GM11168 (cell line): Measurements from ENCODE around the gene PAFAH1B2.
"Not testable (repeated sequence)": the region's sequence is repeated elsewhere in the genome, so short reads cannot be mapped to it uniquely, and the experiment has no call there.

Source experiments
- in situ Hi-C: fragments of 300-500 bp; cut with MboI; formaldehyde crosslinking; loops from one replicate; pipeline ENCODE4 v1.12.0; 2022; ENCODE audit warnings: low sequenced_read_pairs; ENCODE audit not compliant: unreplicated experiment

The PAFAH1B2 gene

DNA sequence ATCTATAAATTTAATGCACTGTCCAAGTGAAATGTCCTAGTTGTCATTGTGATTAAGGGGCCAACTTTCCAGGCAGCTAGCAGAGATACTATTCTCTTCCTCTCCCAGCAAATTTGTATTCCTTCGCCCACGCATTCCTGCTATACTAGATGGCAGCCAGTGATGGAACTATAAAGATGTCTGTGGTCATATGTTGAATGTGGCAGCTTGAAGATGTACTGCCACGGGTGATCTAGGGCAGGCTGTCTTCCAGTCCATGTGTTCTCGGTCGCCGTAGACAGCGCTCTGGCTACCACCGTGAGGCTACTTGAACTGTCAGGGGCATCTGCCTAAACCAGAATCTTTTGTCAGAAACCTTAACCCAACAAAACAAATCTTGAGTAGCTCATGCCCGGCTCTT is 26.1 kb downstream of the PAFAH1B2 start:
- in situ Hi-C loops: no loop called here

DNA sequence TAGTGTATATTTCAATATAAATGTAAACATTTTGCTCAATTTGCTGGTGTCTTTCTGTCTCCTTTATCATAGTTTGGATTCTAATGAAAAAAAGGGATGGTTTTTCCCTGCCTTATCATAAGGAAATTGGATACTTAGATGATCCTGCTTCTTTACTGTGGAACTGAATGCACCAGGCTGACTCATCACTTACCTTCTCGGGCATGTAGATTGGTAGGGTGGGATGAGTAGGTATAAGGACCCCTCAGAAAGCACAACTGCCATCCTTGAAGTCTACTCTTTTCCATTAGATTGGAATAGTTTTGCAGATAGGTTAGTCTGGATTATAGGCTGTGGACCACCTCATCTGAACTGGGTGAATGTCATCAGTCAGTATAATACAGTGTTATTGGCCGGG is 26.9 kb downstream of the PAFAH1B2 start:
- in situ Hi-C loops: no loop called here

DNA sequence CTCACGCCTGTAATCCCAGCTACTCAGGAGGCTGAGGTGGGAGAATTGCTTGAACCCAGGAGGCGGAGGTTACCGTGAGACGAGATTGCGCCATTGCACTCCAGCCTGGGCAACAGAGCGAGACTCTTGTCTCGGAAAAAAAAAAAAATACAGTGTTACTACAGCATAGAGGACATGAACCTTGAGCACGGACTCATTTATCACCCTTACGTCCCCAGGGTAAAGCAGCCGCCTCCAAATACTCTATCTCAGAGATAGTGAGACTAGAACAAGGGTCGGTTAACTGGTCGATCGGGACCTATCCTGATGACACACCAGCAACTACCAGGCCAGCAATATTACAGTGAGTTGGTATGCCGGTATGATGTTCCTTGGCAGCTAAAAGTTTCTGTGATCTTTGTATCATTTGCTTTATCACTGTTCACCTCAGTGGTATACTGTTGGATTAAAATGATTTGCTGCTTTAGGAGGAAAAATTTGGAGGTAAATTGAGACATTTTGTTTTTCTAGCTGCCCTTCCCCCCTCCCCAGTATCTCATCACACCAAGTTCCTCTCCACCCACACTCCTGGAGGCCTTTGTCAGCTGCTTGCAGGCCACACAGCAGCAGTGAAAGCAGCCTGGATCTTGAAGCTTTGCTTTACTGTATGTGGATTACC is 27.4 kb downstream of the PAFAH1B2 start:
- in situ Hi-C loops: no loop called here

DNA sequence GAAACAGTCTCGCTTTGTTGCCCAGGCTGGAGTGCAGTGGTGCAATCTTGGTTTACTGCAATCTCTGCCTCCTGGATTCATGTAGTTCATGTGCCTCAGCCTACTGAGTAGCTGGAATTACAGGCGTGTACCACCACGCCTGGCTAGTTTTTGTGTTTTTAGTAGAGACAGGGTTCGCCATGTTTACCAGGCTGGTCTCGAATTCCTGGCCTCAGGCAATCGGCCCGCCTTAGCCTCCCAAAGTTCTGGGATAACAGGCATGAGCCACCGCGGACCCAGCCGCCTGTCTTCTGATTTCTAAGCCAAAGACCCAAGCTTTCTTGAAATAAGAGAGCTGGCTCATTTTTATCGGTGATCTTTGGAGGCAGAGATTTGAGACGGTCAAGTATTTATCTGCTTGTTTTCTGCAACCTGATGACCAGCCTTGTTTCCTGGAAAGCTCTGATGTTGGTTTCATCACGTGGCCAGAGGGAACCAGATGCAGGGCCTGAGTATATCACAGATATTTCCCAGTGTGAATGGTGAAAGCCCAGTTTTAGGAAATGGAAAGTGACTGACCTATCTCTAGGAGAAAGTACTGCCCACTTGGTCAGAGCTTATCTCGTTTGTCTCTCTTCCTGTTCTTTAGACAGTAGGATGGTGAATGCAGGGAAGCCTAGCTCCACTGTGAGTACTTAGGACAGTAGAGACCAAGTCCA is 28.8 kb downstream of the PAFAH1B2 start:
- in situ Hi-C loops: no loop called here

DNA sequence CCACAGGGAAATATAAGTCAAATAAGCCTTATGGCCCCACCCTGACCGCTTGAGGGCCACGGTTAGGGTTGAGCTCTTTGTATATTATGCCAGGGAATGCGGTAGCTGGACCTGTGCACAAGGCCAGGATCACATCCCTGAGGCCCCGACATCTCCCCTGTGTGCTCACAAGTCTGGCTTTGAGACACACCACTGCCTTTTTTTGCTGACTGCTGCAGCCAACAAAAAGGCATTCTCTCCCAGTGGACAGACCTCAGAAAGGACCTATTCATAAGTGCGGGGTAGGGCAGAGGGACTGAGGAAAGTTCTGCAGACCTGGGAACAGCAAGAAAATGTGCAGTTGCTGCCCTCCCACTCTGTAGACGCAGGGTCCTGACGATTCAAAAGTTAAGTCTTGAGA is 31.0 kb downstream of the PAFAH1B2 start:
- in situ Hi-C loops: no loop called here

DNA sequence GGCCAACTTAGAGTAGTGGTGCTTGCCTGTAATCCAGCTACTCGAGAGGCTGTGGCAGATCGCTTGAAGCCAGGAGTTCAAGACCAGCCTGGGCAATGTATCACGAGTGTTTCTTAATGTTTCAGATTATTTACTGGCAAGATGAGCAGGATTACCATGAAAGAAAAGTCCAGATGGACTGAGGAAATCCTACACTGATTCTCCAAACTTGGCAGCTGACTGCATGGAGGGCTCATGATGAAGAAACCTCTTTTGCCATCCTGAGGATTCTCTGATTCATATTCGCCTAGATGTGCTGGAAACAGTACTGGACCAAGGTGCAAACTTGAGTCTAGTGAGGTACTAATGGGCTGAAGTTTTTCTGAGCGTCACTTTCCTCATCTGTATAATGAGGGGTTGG is 31.7 kb downstream of the PAFAH1B2 start:
- in situ Hi-C loops: no loop called here

DNA sequence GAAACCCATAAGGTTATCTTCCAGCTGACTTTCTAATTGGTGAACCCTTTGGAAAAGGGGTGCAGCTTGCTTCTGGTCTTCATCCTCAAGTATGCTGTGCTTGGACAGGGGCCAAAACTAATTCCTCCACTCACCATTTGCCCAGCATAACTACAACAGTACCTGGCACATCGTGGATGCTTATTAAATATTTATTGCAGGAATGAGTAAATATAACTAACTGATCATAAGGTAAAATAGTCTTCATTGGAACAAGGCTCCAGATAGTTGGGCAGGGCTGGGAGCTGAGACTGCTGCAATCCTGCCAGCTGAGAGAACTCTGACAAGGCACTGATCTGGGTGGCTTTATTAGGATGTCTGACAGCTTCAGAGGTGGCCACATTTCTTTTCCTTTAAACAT is 32.1 kb downstream of the PAFAH1B2 start:
- in situ Hi-C loops: no loop called here

DNA sequence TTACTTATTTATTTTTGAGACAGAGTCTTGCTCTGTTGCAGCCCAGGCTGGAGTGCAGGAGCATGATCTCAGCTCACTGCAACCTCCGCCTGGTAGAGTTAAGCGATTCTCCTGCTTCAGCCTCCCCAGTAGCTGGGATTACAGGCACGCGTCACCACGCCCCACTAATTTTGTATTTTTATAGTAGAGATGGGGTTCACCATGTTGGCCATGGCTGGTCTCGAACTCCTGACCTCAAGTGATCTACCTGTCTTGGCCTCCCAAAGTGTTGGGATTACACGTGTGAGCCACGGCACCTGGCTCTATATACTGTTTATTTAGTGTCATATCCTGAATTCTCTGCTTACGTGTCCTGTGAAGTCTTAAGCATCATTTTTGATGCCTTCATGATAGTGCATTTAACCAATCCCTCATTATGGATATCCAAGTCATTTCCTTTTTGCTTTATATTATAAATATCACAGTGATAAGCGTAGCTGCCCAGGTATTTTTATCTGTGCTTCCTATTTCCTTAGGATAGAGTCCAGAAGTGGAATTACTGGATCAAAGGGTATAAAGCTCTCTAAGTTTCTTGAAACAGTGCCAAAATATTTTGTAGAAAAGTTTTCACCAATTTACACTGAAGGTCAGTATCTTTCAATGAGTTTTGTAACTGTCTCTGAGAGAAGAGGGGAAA is 33.6 kb downstream of the PAFAH1B2 start:
- in situ Hi-C loops: no loop called here

DNA sequence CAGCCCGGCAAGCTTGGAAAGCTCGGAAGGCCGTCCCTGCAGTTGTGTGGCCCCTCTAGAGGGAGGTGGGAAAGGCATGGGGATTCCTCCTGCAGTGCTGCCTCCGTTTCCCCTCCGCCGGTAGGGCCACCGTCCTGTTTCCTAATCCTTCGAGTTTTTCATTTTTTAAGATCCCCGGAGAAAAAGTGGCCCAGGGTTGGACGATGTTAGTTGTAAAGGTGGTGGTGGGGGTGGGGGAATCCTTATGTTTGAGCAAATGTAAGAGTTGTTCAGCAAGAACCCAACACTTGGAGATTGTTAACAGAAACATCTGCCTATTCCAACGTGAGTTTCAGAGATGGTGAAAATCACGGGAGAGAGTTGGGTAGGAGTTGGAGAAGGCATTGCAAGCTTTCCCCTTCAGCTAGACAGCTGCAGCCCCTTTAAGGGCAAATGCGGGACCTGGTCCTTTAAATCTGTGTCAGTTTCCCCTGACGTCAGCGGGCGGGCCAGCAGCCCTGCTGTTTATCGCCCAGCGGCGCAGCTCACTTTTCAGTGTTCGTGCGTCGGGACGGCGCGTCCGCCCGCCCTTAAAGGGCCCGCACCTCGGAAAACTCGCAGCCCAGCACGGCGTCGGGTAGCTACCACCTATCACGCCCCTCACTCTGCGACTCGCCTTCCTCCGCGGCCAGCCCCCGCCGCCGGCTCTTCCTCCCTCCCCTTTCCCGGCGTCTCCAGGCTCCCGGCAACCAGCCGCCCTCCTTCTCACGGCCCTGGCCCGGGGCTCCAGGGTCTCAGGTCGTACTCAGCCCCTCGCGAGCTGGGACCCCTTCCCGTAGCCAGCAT is 34.3 kb downstream of the PAFAH1B2 start, which contains the start of gene SIDT2:
TSS of gene SIDT2 (plus strand) at position 534 of the 825 bp plus-strand sequence. CDS start 521 bp downstream, outside the sequence.
- in situ Hi-C loops: no loop called here

DNA sequence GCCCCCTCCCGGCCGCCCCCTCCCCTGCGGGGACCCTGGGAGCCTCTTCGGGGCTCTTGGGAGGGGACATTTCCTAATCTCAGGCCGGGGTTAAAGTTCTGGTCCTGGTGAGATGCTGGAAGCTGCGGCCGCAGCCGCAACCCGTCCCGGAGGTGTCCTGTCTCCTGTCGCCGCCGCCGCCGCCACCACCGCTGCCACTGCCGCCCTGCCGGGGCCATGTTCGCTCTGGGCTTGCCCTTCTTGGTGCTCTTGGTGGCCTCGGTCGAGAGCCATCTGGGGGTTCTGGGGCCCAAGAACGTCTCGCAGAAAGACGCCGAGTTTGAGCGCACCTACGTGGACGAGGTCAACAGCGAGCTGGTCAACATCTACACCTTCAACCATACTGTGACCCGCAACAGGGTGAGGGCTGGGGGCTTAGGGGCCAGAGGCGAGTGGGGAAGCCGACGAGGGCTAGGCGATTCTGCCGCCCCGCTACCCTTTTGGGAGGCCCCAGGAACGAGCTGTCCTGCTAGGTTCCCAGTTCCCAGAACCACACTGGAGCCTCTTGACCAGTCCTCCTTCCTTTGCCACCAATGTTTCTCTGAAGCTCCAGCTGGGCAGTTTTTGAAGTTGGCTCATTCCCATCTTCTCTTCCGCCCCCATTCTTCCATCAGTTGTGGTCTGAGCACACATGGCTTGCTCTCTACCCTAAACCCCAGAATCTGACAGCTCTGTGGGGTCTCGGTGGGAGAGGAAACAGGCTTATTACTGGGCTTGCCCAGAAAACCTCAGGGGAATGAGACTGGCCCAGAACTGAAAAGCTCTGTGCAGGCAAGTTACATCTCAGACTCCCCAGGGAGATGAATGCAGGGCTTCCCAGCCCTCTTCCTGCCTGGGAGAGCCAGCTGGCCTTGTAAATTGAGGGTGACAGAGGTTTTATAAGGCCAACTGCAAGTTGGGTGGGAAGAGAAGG is 35.2 kb downstream of the PAFAH1B2 start:
- in situ Hi-C loops: no loop called here

DNA sequence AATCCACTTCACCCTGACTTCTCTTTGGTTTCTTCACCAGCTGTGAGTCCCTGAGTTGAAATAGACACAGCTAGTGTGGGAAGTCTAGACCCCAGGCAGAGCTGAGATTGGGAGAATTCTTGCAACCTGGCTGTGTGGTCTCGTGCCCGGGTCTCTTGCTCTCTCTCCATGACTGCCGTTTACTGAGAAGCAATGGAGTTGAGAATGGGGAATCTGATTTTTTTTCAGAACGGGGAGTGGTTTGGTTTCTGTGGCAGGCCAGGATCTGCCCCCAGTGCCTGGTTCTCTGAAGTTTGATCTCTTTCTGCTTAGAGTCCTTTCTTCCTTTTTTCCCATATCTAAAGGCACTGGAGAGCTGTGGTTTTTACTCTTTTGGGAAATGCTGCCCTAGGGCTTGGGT is 35.9 kb downstream of the PAFAH1B2 start:
- in situ Hi-C loops: no loop called here

DNA sequence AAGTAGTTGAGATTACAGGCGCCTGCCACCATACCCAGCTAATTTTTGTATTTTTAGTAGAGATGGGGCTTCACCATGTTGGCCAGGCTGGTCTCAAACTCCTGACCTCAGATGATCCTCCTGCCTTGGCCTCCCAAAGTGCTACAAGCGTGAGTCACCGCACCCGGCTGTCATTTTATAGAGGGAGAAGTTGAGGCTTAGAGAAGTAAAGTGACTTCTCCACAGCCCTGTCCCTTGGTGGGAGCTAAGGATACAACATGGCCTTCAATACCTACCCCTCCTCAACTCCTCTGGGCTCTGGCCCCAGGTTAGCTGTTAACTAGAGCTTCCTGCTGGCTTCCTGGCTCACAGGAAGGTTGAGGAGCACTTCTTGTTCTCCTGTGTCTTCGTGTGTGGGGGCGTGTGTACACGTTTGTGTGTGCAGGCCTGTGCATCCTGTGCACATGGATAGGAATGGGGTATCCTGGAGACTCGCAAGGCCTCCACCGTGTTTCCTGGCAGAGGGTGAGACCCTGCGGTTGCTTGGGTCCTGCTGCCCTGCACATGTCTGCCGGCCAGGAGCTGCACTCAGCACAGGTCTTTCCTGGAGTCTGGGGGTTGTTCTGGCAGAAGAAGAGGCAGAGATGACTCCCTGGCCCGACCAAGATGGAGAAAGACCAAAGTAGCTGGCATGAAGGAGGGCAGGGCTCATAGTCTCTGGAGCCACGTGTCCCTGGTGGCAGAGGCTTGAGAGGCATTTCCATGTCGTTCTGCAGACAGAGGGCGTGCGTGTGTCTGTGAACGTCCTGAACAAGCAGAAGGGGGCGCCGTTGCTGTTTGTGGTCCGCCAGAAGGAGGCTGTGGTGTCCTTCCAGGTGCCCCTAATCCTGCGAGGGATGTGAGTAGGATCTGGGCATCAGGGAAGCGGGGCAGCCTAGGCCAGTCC is 36.8 kb downstream of the PAFAH1B2 start:
- in situ Hi-C loops: no loop called here

DNA sequence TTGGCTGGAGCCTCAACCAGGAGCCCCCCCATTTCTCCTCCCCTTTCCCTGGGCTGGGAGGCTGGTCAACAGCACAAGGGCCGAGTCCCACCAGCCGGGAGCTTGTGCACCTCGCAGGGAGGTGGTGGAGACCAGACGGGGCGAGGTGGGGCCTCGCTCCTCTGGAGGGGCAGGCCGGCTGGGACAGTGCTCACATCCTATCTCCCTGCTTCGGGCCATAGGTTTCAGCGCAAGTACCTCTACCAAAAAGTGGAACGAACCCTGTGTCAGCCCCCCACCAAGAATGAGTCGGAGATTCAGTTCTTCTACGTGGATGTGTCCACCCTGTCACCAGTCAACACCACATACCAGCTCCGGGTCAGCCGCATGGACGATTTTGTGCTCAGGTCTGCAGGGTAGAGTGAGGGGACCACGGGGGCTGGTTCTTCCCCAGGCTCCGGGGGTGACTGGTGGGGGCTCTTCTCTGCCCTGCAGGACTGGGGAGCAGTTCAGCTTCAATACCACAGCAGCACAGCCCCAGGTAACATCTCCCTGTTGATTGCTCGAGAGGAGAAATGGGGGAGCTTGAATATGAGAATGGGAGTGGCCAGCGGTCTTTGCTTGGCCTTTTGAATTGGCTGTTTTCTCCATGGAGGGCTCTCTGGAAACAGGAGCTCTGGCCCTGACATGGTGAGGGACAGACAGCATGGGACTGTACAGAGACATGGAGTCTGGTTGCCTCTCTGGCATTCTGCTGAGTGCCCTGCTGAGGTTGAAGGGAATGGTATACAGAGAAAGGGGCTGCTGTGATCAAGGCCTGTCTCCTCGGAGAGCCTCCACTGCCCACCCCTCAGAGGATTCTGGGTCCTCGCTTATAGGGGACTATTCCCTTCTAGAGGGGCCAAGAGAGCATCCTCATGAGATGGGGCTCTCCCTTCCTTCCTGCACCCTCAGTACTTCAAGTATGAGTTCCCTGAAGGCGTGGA is 37.8 kb downstream of the PAFAH1B2 start:
- in situ Hi-C loops: no loop called here

DNA sequence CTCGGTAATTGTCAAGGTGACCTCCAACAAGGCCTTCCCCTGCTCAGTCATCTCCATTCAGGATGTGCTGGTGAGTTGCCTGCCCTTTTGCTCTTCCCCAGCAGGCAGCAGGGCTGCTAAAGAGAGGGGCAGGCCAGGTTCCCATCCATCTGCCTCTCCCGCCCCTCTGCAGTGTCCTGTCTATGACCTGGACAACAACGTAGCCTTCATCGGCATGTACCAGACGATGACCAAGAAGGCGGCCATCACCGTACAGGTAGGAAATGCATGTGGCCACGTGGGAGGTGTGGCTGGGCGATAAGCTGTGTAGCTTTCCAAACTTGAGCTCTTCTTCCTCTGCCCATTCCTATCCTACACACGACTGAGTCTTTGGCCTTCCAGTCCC is 38.5 kb downstream of the PAFAH1B2 start:
- in situ Hi-C loops: no loop called here

DNA sequence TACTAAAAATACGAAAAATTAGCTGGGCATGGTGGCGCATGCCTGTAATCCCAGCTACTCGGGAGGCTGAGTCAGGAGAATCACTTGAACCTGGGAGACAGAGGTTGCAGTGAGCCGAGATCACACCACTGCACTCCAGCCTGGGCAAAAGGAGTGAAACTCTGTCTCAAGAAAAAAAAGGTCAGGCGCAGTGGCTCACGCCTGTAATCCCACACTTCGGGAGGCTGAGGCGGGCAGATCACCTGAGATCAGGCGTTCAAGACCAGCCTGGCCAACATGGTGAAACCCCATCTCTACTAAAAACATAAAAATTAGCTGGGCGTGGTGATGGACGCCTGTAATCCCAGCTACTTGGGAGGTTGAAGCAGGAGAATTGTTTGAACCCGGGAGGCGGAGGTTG is 39.1 kb downstream of the PAFAH1B2 start:
- in situ Hi-C loops: not testable (repeated sequence)

DNA sequence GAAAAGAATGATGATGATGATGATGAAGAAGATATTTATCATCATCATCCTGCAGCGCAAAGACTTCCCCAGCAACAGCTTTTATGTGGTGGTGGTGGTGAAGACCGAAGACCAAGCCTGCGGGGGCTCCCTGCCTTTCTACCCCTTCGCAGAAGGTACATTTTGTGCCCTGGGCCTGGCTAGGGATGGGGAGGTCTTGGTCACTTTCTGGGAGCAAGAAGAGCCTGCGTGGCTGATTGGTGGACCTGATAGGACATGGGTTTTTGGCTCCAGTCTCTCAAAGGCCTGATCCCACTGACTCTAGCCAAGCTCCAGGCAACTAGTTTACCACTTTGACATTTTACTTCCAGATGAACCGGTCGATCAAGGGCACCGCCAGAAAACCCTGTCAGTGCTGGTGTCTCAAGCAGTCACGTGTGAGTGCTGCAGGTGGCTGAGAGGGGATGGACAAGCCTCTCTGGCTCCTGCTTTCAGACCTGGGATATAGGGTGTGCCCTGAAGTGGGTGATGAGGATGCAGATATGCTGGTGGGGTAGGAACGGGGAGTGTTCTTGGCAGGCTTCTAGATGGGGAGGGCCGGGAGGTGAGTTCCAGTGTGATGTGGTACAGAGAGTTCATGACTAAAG is 39.8 kb downstream of the PAFAH1B2 start:
- in situ Hi-C loops: no loop called here
